GM04503 (cell line): ENCODE data around the gene LRRC75A.
"Not testable (repeated sequence)": the region's sequence is repeated elsewhere in the genome, so short reads cannot be mapped to it uniquely, and the experiment has no call there.

Experiments
- DNase-seq: peaks from one replicate; pipeline ENCODE4 v3.0.0-alpha.2; 2012; ENCODE audit warnings: low read depth

LRRC75A gene

GRCh38 chr17:16450028-16450427 lies 42.0 kb downstream of the LRRC75A start:
- DNase-seq, result no peak

- no peak for DNase-seq
These were observed 42.8 kb downstream of the LRRC75A start for GRCh38 chr17:16449121-16449570.

GRCh38 chr17:16448490-16448889 lies 43.5 kb downstream of the LRRC75A start:
- no peak for DNase-seq

- no peak for DNase-seq
These were observed 44.3 kb downstream of the LRRC75A start for GRCh38 chr17:16447676-16448075.

GRCh38 chr17:16446338-16446983 lies 45.5 kb downstream of the LRRC75A start:
- no peak for DNase-seq

- DNase-seq, result no peak
These were observed 47.6 kb downstream of the LRRC75A start for GRCh38 chr17:16444258-16444886.

GRCh38 chr17:16443511-16444257 lies 48.3 kb downstream of the LRRC75A start:
- no peak for DNase-seq

- no peak for DNase-seq
These were observed 49.1 kb downstream of the LRRC75A start for GRCh38 chr17:16442594-16443510.

- no peak for DNase-seq
These were observed 49.9 kb downstream of the LRRC75A start for GRCh38 chr17:16442141-16442540.

GRCh38 chr17:16440901-16441629 lies 50.9 kb downstream of the LRRC75A start:
- no peak for DNase-seq

GRCh38 chr17:16440354-16440753 lies 51.6 kb downstream of the LRRC75A start:
- DNase-seq, result not testable (repeated sequence)

GRCh38 chr17:16439811-16440351 lies 52.1 kb downstream of the LRRC75A start:
- DNase-seq, result no peak

GRCh38 chr17:16439303-16439791 lies 52.6 kb downstream of the LRRC75A start:
- no peak for DNase-seq

- DNase-seq, result peak; percentile 97
These were observed 53.3 kb downstream of the LRRC75A start for GRCh38 chr17:16438557-16439302.

- DNase-seq, result no peak
These were observed 53.8 kb downstream of the LRRC75A start for GRCh38 chr17:16438173-16438556.

GRCh38 chr17:16437083-16437482 lies 54.9 kb downstream of the LRRC75A start:
- DNase-seq, result no peak

GRCh38 chr17:16435925-16436886 lies 55.8 kb downstream of the LRRC75A start:
- DNase-seq, result no peak

GRCh38 chr17:16434662-16435061 lies 57.3 kb downstream of the LRRC75A start:
- DNase-seq, result no peak

GRCh38 chr17:16433514-16433913 lies 58.5 kb downstream of the LRRC75A start:
- DNase-seq, result no peak
